Smooth muscle cell (in vitro differentiated cells): Measurements from ENCODE around the gene DUSP7. TPM values are rescaled to one million over a fixed set of nuclear protein-coding genes. Genes with fewer than 3 reads are reported as not detected.

Experiments
- DNase-seq: peaks from one replicate; lab custom pipeline; 2025; ENCODE audit not compliant: unreplicated experiment; lab: John Stamatoyannopoulos, UW
- H2AFZ ChIP-seq: fragments of 200-600 bp; sonication (generic); 2 replicates; pipeline ENCODE4 v1.6.0; 2016; ENCODE audit warnings: antibody characterized with exemption, low read depth, mild to moderate bottlenecking
- H3F3A ChIP-seq: fragments of 200-600 bp; sonication (generic); 2 replicates; pipeline ENCODE4 v1.6.0; 2017; ENCODE audit warnings: antibody characterized with exemption, low read depth
- H3K27ac ChIP-seq: fragments of 200-600 bp; sonication (generic); 2 replicates; pipeline ENCODE4 v1.5.1; 2016; ENCODE audit warnings: low read depth, mild to moderate bottlenecking
- H3K27me3 ChIP-seq: fragments of 200-600 bp; sonication (generic); 2 replicates; pipeline ENCODE4 v1.6.1; 2016; ENCODE audit warnings: low read depth, mild to moderate bottlenecking
- H3K36me3 ChIP-seq: fragments of 200-600 bp; sonication (generic); 2 replicates; pipeline ENCODE4 v1.5.1; 2016; ENCODE audit warnings: low read depth
- H3K4me1 ChIP-seq: fragments of 200-600 bp; sonication (generic); 2 replicates; pipeline ENCODE4 v1.5.1; 2016; ENCODE audit warnings: low read depth
- H3K4me2 ChIP-seq: fragments of 200-600 bp; sonication (generic); 2 replicates; pipeline ENCODE4 v1.6.0; 2016; ENCODE audit warnings: mild to moderate bottlenecking
- H3K4me3 ChIP-seq: fragments of 200-600 bp; sonication (generic); 2 replicates; pipeline ENCODE4 v1.5.1; 2016; ENCODE audit warnings: mild to moderate bottlenecking
- H3K79me2 ChIP-seq: fragments of 200-600 bp; sonication (generic); 2 replicates; pipeline ENCODE4 v1.6.0; 2016; ENCODE audit warnings: low read depth, mild to moderate bottlenecking
- H3K9ac ChIP-seq: fragments of 200-600 bp; sonication (generic); 2 replicates; pipeline ENCODE4 v1.6.0; 2016; ENCODE audit warnings: low read depth
- H3K9me3 ChIP-seq: fragments of 200-600 bp; sonication (generic); replicated peaks from 2 replicates; pipeline ENCODE4 v1.5.1; 2016; ENCODE audit warnings: low read depth
- H4K20me1 ChIP-seq: fragments of 200-600 bp; sonication (generic); 2 replicates; pipeline ENCODE4 v1.6.0; 2016; ENCODE audit warnings: low read depth
- WGBS: methylation state at CpG from one replicate; pipeline ENCODE4 v1.1.7; 2016; ENCODE audit warnings: low lambda C conversion rate; 5-methylcytosine and 5-hydroxymethylcytosine counted together
- polyA plus RNA-seq: library from polyadenylated mRNA; unstranded; fragments of >200 nt; fragmentation: Nextera tagmentation; extraction: Ambion mirVana; gene quantifications from 2 replicates; pipeline ENCODE4 v1.2.1, GENCODE V29; 2016
- total RNA-seq: library from RNA; depleted of rRNA; stranded (reverse); fragments of >200 nt; gene quantifications from 2 replicates; pipeline ENCODE4 v1.2.3, GENCODE V29; 2014
- TF ChIP-seq, protein P1 (sequence below): fragments of 200-600 bp; sonication (generic); IDR thresholded peaks from 2 replicates; pipeline ENCODE4 v1.5.1; 2017; ENCODE audit warnings: borderline replicate concordance, mild to moderate bottlenecking, antibody characterized with exemption; ENCODE audit not compliant: insufficient read depth, poor library complexity, severe bottlenecking

Gene DUSP7
- total and polyA plus RNA-seq, 2 experiments from 2014 or later, result 12.4 to 26.8 TPM

DNA sequence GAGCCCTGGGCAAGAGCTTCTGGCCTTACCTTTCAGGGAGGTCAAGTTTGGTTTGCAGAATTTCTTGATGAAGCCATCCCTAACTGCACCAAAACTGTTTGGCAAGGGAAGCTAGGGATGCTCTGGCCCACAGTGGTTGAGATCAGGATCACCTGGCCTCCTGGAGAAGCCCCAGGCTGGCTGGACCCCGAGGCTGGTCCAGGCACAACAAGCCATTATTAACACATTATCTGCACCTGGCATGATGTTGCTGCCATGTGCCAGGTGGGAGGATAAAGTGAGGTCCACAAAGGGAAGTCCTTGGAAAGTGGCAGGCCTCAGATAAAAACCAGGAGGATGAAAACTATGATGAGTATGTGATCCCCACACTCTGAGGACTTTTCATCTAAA is 35.9 kb upstream of the DUSP7 start:
- Histone ChIP-seq H3K9ac (no peak overlapping the region), H2AFZ (no peak overlapping the region), H3K9me3 (no peaks in the 10 kb centered on the region), H3K27me3 (no peaks in the 10 kb centered on the region), H3F3A (peaks cover 29% of the 10 kb centered on the region), H3K4me3 (no peak overlapping the region), H3K27ac (peak overlapping the region; percentile 96), H3K4me1 (peaks cover 36% of the 10 kb centered on the region), H3K4me2 (no peak overlapping the region), H3K36me3 (no peaks in the 10 kb centered on the region), H3K79me2 (no peaks in the 10 kb centered on the region), H4K20me1 (no peaks in the 10 kb centered on the region)
- 100% methylated on average over 1 of the region's 1 CpG for WGBS
- DNase-seq, result no peak
- TF ChIP-seq, protein P1, sequence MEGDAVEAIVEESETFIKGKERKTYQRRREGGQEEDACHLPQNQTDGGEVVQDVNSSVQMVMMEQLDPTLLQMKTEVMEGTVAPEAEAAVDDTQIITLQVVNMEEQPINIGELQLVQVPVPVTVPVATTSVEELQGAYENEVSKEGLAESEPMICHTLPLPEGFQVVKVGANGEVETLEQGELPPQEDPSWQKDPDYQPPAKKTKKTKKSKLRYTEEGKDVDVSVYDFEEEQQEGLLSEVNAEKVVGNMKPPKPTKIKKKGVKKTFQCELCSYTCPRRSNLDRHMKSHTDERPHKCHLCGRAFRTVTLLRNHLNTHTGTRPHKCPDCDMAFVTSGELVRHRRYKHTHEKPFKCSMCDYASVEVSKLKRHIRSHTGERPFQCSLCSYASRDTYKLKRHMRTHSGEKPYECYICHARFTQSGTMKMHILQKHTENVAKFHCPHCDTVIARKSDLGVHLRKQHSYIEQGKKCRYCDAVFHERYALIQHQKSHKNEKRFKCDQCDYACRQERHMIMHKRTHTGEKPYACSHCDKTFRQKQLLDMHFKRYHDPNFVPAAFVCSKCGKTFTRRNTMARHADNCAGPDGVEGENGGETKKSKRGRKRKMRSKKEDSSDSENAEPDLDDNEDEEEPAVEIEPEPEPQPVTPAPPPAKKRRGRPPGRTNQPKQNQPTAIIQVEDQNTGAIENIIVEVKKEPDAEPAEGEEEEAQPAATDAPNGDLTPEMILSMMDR, result no peak

DNA sequence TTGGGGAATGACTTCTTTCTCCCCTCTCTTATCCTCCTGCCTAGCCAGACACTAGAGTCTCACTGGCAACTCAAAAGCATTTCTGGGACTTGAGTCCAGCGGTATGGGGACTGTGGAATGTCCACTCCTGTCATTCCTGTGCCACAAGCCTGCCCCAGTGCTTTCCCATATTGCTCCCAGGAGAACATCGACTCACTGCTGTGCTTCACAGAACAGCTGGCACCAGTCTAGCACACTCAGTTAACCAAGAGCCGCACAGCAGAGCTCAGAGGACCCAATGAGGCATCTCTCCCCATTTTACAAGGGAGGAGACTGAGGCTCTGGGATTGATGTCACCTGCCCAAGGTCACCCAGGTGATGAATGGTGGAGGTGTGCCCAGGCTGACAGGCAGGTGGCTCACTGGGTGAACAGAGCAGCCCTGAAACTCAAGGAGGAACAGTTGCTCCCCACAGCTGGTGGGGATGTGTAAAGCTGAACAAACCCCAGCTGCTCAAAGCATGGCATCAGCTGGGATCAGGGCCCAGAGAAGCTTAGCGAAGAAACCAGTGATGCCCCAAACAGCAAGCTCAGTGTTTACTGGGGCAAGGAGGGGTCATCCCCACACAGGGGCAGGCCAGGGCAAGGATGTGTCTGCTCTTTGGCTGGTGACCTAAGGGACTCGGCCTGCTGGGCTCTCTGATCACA is 35.4 kb upstream of the DUSP7 start:
- peak overlapping the region; percentile 85 for H3K9ac ChIP-seq
- H3K27me3 ChIP-seq, result no peaks in the 10 kb centered on the region
- peaks cover 34% of the 10 kb centered on the region for H3F3A ChIP-seq
- H3K27ac ChIP-seq, result peak overlapping the region; percentile 96
- peak overlapping the region; percentile 41 for H3K4me2 ChIP-seq
- 61% methylated on average over 5 of the region's 5 CpGs for WGBS
- no peaks in the 10 kb centered on the region for H4K20me1 ChIP-seq
- H3K9me3 ChIP-seq, result no peaks in the 10 kb centered on the region
- H3K4me3 ChIP-seq, result no peak overlapping the region
- no peaks in the 10 kb centered on the region for H3K79me2 ChIP-seq
- TF ChIP-seq, protein P1, result no peak
- H3K36me3 ChIP-seq, result no peaks in the 10 kb centered on the region
- H3K4me1 ChIP-seq, result peaks cover 39% of the 10 kb centered on the region
- no peak overlapping the region for H2AFZ ChIP-seq
- no peak for DNase-seq

DNA sequence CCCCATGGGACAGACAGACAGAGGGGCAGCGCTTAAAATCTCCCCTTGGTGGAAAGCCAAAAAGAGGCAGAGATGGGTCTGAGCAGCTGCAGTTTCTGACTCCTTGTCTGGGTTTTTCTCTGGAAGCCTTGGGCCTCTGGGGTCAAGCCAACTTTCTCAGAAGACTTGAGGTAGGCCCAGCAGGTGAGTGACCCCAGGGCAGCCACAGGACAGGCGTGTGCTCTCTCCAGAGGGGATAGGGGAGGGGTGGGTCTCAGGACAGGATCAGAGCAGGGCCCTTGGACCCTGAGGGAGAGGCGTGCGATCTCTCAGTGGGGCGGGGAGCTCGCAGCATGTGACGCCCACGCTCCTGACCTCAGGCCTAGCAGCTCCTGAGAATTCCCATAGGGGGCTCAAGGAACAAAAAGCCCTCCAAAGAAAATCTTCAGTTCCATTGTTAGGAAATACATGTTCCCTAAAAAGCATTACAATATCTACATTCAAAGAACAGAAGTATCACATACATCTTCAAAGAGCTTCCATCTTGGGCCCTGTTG is 34.6 kb upstream of the DUSP7 start:
- no peaks in the 10 kb centered on the region for H4K20me1 ChIP-seq
- 80% methylated on average over 8 of the region's 8 CpGs for WGBS
- H3K36me3 ChIP-seq, result no peaks in the 10 kb centered on the region
- no peak overlapping the region for H2AFZ ChIP-seq
- H3F3A ChIP-seq, result peaks cover 34% of the 10 kb centered on the region
- H3K4me1 ChIP-seq, result peaks cover 39% of the 10 kb centered on the region
- H3K27me3 ChIP-seq, result no peaks in the 10 kb centered on the region
- H3K9me3 ChIP-seq, result no peaks in the 10 kb centered on the region
- peak overlapping the region; percentile 41 for H3K4me2 ChIP-seq
- TF ChIP-seq, protein P1, result no peak
- H3K27ac ChIP-seq, result peak overlapping the region; percentile 96
- peak overlapping the region; percentile 85 for H3K9ac ChIP-seq
- no peak overlapping the region for H3K4me3 ChIP-seq
- no peaks in the 10 kb centered on the region for H3K79me2 ChIP-seq
- DNase-seq, result no peak
